GM10248 (cell line): ENCODE measurements around the gene RIMS3.

Experiments used
- CTCF ChIA-PET: fragments of 300-600 bp; sonication (Branson Sonifier 250); formaldehyde crosslinking; extraction: SDS; loops from one replicate; lab custom pipeline; 2021; ENCODE audit warnings: antibody characterized with exemption; lab: Yijun Ruan, JAX
- POLR2A ChIA-PET: fragments of 350-650 bp; sonication (Branson Sonifier 250); formaldehyde crosslinking; extraction: SDS; loops from one replicate; lab custom pipeline; 2020; ENCODE audit warnings: antibody characterized with exemption; lab: Yijun Ruan, JAX
- DNase-seq: peaks from one replicate; pipeline ENCODE4 v3.0.0; 2012; ENCODE audit errors: extremely low spot score
- CTCF ChIP-seq: IDR thresholded peaks from 2 replicates; pipeline ENCODE4 v1.5.1; 2012; ENCODE audit warnings: mild to moderate bottlenecking, low read depth; ENCODE audit errors: extremely low read depth, missing control alignments, control extremely low read depth

Gene RIMS3

GRCh38 chr1:40665335-40666171 lies at the start of gene RIMS3:
TSS of gene RIMS3 (minus strand) at chr1:40665682. CDS start at chr1:40641925, 23,757 bp downstream.
- peak; percentile 39 for TF ChIP-seq CTCF
- ChIA-PET POLR2A (no interaction called here), CTCF (interaction anchor here (0.9 to 4.9 kb wide), 8 partner anchors 9 to 109 kb away, joined by 3 to 34 read pairs (median 4); partner anchors contain the start of gene NFYC)
- DNase-seq, result peak; percentile 97

GRCh38 chr1:40712997-40713396 lies 47.5 kb upstream of the RIMS3 start:
- peak; percentile 37 for DNase-seq
- no peak for TF ChIP-seq CTCF
- ChIA-PET CTCF (interaction anchor here (1.3 kb wide), 1 partner anchor 9 kb away, joined by 4 read pairs; no protein-coding TSS in a partner anchor), POLR2A (no interaction called here)

GRCh38 chr1:40712405-40712944 lies 47.0 kb upstream of the RIMS3 start:
- ChIA-PET CTCF (interaction anchor here (3.1 kb wide), 1 partner anchor 10 kb away, joined by 12 read pairs; no protein-coding TSS in a partner anchor), POLR2A (no interaction called here)
- no peak for TF ChIP-seq CTCF
- DNase-seq, result no peak

- ChIA-PET POLR2A (interaction anchor here (0.6 kb wide), 1 partner anchor 487 kb away, joined by 3 read pairs; no protein-coding TSS in a partner anchor), CTCF (interaction anchor here (1.3 to 3.1 kb wide), 3 partner anchors 11 to 138 kb away, joined by 3 to 12 read pairs (median 10); partner anchors contain the start of gene NFYC)
- no peak for DNase-seq
- no peak for TF ChIP-seq CTCF
Observed at GRCh38 chr1:40711465-40712404, 46.3 kb upstream of the RIMS3 start.

- no peak for TF ChIP-seq CTCF
- DNase-seq, result no peak
- POLR2A ChIA-PET, result no interaction called here
- CTCF ChIA-PET, result interaction anchor here (0.9 to 3.1 kb wide), 5 partner anchors 9 to 139 kb away, joined by 3 to 12 read pairs (median 4); partner anchors contain the start of gene NFYC
Observed at GRCh38 chr1:40710581-40711315, 45.3 kb upstream of the RIMS3 start.
